Fibroblast of lung (primary cell): ENCODE data around the gene S100A4.

ENCODE experiments used
- CTCF ChIP-seq, 2 donors: IDR thresholded peaks in 1 of 2; conservative IDR thresholded peaks in 1 of 2; 1 replicate in 1 of 2; 2 replicates in 1 of 2; pipeline ENCODE4 v1.5.1; 2011 to 2012; ENCODE audit warnings: low read length in 2 of 2, control low read depth in 1 of 2, inconsistent platforms in 1 of 2, low read depth in 1 of 2, mild to moderate bottlenecking in 1 of 2
- EZH2 ChIP-seq: IDR thresholded peaks from 2 replicates; pipeline ENCODE4 v1.5.1; 2012; ENCODE audit warnings: low read length, control low read depth, mild to moderate bottlenecking; ENCODE audit errors: missing control alignments

DNA sequence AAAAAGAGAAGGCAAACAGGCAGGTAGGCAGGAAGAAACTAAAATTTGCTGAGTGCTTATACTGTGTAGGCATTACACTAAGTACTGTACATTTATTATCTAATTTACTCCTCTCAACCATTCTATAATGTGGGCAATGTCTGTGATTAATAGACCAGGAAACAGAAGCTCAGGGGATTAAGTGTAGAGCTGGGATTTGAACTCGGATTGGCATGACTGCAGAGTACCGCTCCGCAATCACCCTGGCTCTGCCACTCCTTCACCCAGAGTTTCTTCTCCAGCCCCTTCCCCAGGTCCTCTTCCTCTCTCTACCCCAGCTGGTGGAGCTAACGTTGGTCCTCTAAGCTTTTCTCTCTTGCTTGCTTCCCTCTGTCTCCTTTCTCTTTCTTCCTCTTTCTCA is 31.5 kb upstream of the S100A4 start:
- TF ChIP-seq EZH2 = no peak
- no peak for TF ChIP-seq CTCF (conservative IDR thresholded peaks at IDR 0.05 in 1 of 2, IDR thresholded peaks at IDR 0.05 in 1 of 2; ENCODE audit: low read depth in 1 of 2, low read length in 2 of 2)
